Uterus (tissue), 2 donors: Measurements from ENCODE around the gene CASQ1.

Experiments used
- POLR2A ChIP-seq, 2 donors: fragments of 450-650 bp; IDR thresholded peaks; one replicate each; pipeline ENCODE4 v1.6.1; 2016; ENCODE audit warnings: antibody characterized with exemption in 2 of 2, mild to moderate bottlenecking in 1 of 2, moderate library complexity in 1 of 2
- TF ChIP-seq, protein P1 (sequence below), 4 experiments: fragments of 200-600 bp in 2 of 4; fragments of 450-650 bp in 2 of 4; sonication (generic) in 2 of 4; IDR thresholded peaks; one replicate each; pipeline ENCODE4 v1.5.1; 2016 to 2019; ENCODE audit warnings: antibody characterized with exemption in 4 of 4, mild to moderate bottlenecking in 2 of 4, moderate library complexity in 1 of 4

DNA sequence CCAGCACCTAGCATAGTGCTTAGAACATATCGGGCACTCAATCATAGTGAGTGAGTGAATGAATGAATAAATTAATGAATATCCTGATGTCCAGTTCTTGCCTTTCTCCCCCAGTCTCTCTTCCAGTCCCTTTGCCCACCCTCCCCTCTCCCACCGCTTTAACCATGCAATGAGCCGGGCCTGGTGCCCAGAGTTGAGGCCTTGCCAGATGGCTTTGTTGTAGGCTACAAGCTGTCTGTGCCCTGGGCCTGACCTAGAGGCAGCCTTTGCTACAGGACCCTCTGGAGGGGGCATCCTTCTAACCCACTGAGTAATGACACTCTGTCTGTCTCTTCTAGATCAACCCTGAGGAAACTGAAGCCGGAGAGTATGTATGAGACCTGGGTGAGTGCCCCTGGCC is 6.9 kb downstream of the CASQ1 start:
- TF ChIP-seq, protein P1, sequence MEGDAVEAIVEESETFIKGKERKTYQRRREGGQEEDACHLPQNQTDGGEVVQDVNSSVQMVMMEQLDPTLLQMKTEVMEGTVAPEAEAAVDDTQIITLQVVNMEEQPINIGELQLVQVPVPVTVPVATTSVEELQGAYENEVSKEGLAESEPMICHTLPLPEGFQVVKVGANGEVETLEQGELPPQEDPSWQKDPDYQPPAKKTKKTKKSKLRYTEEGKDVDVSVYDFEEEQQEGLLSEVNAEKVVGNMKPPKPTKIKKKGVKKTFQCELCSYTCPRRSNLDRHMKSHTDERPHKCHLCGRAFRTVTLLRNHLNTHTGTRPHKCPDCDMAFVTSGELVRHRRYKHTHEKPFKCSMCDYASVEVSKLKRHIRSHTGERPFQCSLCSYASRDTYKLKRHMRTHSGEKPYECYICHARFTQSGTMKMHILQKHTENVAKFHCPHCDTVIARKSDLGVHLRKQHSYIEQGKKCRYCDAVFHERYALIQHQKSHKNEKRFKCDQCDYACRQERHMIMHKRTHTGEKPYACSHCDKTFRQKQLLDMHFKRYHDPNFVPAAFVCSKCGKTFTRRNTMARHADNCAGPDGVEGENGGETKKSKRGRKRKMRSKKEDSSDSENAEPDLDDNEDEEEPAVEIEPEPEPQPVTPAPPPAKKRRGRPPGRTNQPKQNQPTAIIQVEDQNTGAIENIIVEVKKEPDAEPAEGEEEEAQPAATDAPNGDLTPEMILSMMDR (IDR thresholded peaks at IDR 0.05) = no peak
- no peak for TF ChIP-seq POLR2A (IDR thresholded peaks at IDR 0.05)
